CD4-positive, alpha-beta T cell (primary cell): Measurements from ENCODE around the gene SYNPO. TPM values are rescaled to one million over a fixed set of nuclear protein-coding genes. Genes with fewer than 3 reads are reported as not detected.
A peak's percentile ranks its signal among the peaks of the same experiment; 100 is the strongest.

ENCODE experiments used
- ATAC-seq: fragments of 200-7000 bp; cut with Tn5 transposase; one replicate; pipeline ENCODE4 v1.10.0; 2022; ENCODE audit warnings: mild to moderate bottlenecking; ENCODE audit not compliant: poor library complexity
- CTCF ChIA-PET: fragments of 350-600 bp; sonication (Branson Sonifier 250); formaldehyde crosslinking; loops from one replicate; lab custom pipeline; 2021; ENCODE audit warnings: antibody characterized with exemption, inconsistent platforms; lab: Charles Lee
- POLR2A ChIA-PET: fragments of 350-600 bp; sonication (Branson Sonifier 250); formaldehyde crosslinking; loops from one replicate; lab custom pipeline; 2021; ENCODE audit warnings: antibody characterized with exemption, inconsistent platforms; lab: Charles Lee
- DNase-seq, 14 experiments: peaks; one replicate each; pipeline ENCODE4 v3.0.0-alpha.2; 2013 to 2020; ENCODE audit warnings: mixed read lengths in 2 of 14
- H3K27ac ChIP-seq, 2 donors: one replicate each; pipeline versions ENCODE4 v1.5.1 to v1.7.0; 2013; ENCODE audit warnings: low read length in 2 of 2, low read depth in 1 of 2, mild to moderate bottlenecking in 1 of 2
- H3K27me3 ChIP-seq, 2 experiments: 1 replicate in 1 of 2; 2 replicates in 1 of 2; pipeline versions ENCODE4 v1.6.1 to v1.7.0; 2013; ENCODE audit warnings: low read length in 2 of 2, control low read depth in 1 of 2, mild to moderate bottlenecking in 1 of 2, moderate library complexity in 1 of 2; ENCODE audit not compliant: insufficient read depth in 2 of 2, control insufficient read depth in 1 of 2
- H3K36me3 ChIP-seq: one replicate; pipeline ENCODE4 v1.6.1; 2013; ENCODE audit warnings: low read length, control low read depth; ENCODE audit not compliant: insufficient read depth
- H3K4me1 ChIP-seq: one replicate; pipeline ENCODE4 v1.6.1; 2013; ENCODE audit warnings: low read length, control low read depth; ENCODE audit not compliant: insufficient read depth
- H3K4me3 ChIP-seq: one replicate; pipeline ENCODE4 v1.5.1; 2013; ENCODE audit warnings: mild to moderate bottlenecking, low read length, moderate library complexity
- H3K9me3 ChIP-seq, 2 experiments: 1 replicate in 1 of 2; 2 replicates in 1 of 2; pipeline versions ENCODE4 v1.6.1 to v1.7.0; 2013; ENCODE audit warnings: low read length in 2 of 2, mild to moderate bottlenecking in 2 of 2, control low read depth in 1 of 2, moderate library complexity in 1 of 2; ENCODE audit not compliant: control insufficient read depth in 1 of 2, insufficient read depth in 1 of 2
- H3K27ac Mint-ChIP-seq: one replicate; pipeline ENCODE4 v1.8.0; 2020; ENCODE audit warnings: mixed read lengths
- H3K27me3 Mint-ChIP-seq: one replicate; pipeline ENCODE4 v1.8.0; 2021; ENCODE audit warnings: mixed read lengths
- H3K36me3 Mint-ChIP-seq: one replicate; pipeline ENCODE4 v1.8.0; 2021; ENCODE audit warnings: low read depth, mixed read lengths
- H3K4me1 Mint-ChIP-seq: one replicate; pipeline ENCODE4 v1.8.0; 2021; ENCODE audit warnings: low read depth, mixed read lengths
- H3K4me3 Mint-ChIP-seq: one replicate; pipeline ENCODE4 v1.8.0; 2020; ENCODE audit warnings: mild to moderate bottlenecking, mixed read lengths
- H3K9me3 Mint-ChIP-seq: one replicate; pipeline ENCODE4 v1.8.0; 2020; ENCODE audit warnings: mixed read lengths
- CTCF ChIP-seq: fragments of 200-600 bp; IDR thresholded peaks from one replicate; pipeline ENCODE4 v1.8.0; 2022; ENCODE audit warnings: antibody characterized with exemption, mild to moderate bottlenecking
- intact Hi-C, 2 experiments: fragments of 100-400 bp; cut with DNase I in 1 of 2; cut with micrococcal nuclease in 1 of 2; formaldehyde crosslinking; loops; one replicate each; pipeline versions ENCODE4 v1.15.1 to v1.9.0; 2023 to 2025; cut with DNase I, micrococcal nuclease
- total RNA-seq, 174 experiments: library from RNA in 2 of 174; stranded (reverse) in 2 of 174; gene quantifications; one replicate each; pipeline ENCODE4 v1.2.3 and lab custom pipeline; 2021 to 2026

SYNPO gene
- total RNA-seq, 2 experiments from 2014 or later: 0.06 to 0.14 TPM

GRCh38 chr5:150690760-150691159 lies 50.3 kb downstream of the SYNPO start:
- Histone ChIP-seq H3K36me3 (peaks cover 60% of the 10 kb centered on the region), H3K4me3 (no peak overlapping the region), H3K27ac (no peak overlapping the region), H3K4me1 (no peaks in the 10 kb centered on the region), H3K27me3 (no peaks in the 10 kb centered on the region), H3K9me3 (no peaks in the 10 kb centered on the region)
- Mint-ChIP-seq H3K27me3 (no peaks in the 10 kb centered on the region), H3K27ac (peak overlapping the region; percentile 31), H3K4me3 (no peak overlapping the region), H3K4me1 (no peaks in the 10 kb centered on the region), H3K36me3 (peaks cover 76% of the 10 kb centered on the region), H3K9me3 (no peaks in the 10 kb centered on the region)
- ChIA-PET POLR2A (interaction anchor here (1.5 kb wide), 1 partner anchor 68 kb away, joined by 4 read pairs; the partner anchor contains the start of gene DCTN4), CTCF (interaction anchor here (1.5 kb wide), 1 partner anchor 10 kb away, joined by 5 read pairs; the partner anchor contains the start of gene RBM22)
- intact Hi-C loops: no loop called here
- no peak for TF ChIP-seq CTCF
- ATAC-seq (no peak), DNase-seq (no peak)

GRCh38 chr5:150692276-150692675 lies 51.8 kb downstream of the SYNPO start:
- H3K36me3 ChIP-seq: peaks cover 75% of the 10 kb centered on the region
- intact Hi-C loops: no loop called here
- Mint-ChIP-seq H3K36me3 (peaks cover 80% of the 10 kb centered on the region), H3K9me3 (no peaks in the 10 kb centered on the region), H3K27me3 (no peaks in the 10 kb centered on the region), H3K4me3 (no peak overlapping the region), H3K4me1 (no peaks in the 10 kb centered on the region), H3K27ac (peak overlapping the region; percentile 4)
- ATAC-seq: no peak
- no peaks in the 10 kb centered on the region for H3K4me1 ChIP-seq
- POLR2A ChIA-PET: interaction anchor here (0.6 to 1.5 kb wide), 2 partner anchors 66 to 136 kb away, joined by 3 to 4 read pairs; partner anchors contain the start of gene DCTN4
- H3K9me3 ChIP-seq: no peaks in the 10 kb centered on the region
- H3K27ac ChIP-seq: no peak overlapping the region
- H3K27me3 ChIP-seq: no peaks in the 10 kb centered on the region
- H3K4me3 ChIP-seq: no peak overlapping the region
- CTCF ChIA-PET: no interaction called here
- DNase-seq: no peak
- no peak for TF ChIP-seq CTCF

GRCh38 chr5:150694612-150695011 lies 54.2 kb downstream of the SYNPO start:
- H3K27me3 Mint-ChIP-seq: no peaks in the 10 kb centered on the region
- H3K36me3 ChIP-seq: peaks cover 89% of the 10 kb centered on the region
- H3K36me3 Mint-ChIP-seq: peaks cover 68% of the 10 kb centered on the region
- no peaks in the 10 kb centered on the region for H3K9me3 ChIP-seq
- no peaks in the 10 kb centered on the region for H3K9me3 Mint-ChIP-seq
- DNase-seq (no peak), ATAC-seq (no peak)
- no peaks in the 10 kb centered on the region for H3K4me1 Mint-ChIP-seq
- intact Hi-C loops: loop anchor here in 1 of 2 experiments (5.0 kb wide), 1 partner anchor 337 kb away; the partner anchor contains the start of gene TCOF1
- no peak overlapping the region for H3K27ac Mint-ChIP-seq
- POLR2A ChIA-PET: no interaction called here
- no peak for TF ChIP-seq CTCF
- CTCF ChIA-PET: no interaction called here
- H3K4me3 Mint-ChIP-seq: no peak overlapping the region
- peaks cover 5% of the 10 kb centered on the region for H3K4me1 ChIP-seq
- H3K27me3 ChIP-seq: no peaks in the 10 kb centered on the region
- H3K4me3 ChIP-seq: no peak overlapping the region
- no peak overlapping the region for H3K27ac ChIP-seq
